Epidermal melanocyte (primary cell): ENCODE data around the gene RAMAC.
A peak's percentile ranks its signal among the peaks of the same experiment; 100 is the strongest.
"Not testable (repeated sequence)": the region's sequence is repeated elsewhere in the genome, so short reads cannot be mapped to it uniquely, and the experiment has no call there.

Experiments
- DNase-seq: peaks from one replicate; pipeline ENCODE4 v3.0.0; 2011; ENCODE audit warnings: low spot score; ENCODE audit not compliant: insufficient read length

The RAMAC gene

GRCh38 chr15:83012636-83013035 lies 26.6 kb downstream of the RAMAC start:
- no peak for DNase-seq

DNA sequence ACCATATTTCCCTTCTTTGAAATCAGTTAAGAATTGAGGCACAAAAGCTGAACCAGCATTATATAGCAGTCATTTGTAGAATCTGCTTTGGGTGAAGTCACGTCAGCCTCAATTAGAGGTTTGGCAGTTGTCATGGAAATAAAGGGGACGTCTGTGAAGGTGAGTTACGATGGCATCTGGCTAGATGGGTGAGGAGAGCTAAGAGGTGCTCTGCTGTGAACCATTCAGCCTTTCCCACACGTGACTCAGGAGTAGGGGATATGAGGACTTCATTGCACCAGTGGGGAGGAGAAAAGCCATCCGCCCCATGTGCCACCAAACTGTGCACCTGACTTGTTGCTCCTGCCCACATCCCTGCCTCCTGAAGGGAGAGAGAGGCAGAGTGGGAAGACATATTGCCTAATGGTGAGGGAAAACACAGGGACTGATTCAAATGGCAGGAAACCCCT lies 28.2 kb downstream of the RAMAC start:
- no peak for DNase-seq

- DNase-seq = no peak
These were observed 29.4 kb downstream of the RAMAC start for GRCh38 chr15:83015361-83015760.

DNA sequence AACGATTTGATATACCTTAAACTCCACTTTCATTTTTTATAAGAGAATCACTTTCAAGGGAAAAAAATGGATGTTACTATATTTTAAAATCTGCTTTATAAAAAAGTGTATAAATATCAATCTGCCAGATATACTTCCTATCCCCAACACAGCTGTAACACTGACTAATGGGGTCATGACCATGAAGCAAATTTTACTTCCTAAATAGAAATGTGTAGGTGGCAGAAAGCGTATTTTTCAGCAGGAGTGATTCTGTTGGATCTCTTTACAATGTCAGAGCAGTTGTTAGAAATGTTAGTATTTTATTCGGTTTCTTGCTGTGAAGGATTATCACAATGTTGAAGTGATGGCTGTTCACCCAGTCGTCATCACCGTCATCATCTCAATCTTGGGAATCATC lies 30.9 kb downstream of the RAMAC start:
- no peak for DNase-seq

DNA sequence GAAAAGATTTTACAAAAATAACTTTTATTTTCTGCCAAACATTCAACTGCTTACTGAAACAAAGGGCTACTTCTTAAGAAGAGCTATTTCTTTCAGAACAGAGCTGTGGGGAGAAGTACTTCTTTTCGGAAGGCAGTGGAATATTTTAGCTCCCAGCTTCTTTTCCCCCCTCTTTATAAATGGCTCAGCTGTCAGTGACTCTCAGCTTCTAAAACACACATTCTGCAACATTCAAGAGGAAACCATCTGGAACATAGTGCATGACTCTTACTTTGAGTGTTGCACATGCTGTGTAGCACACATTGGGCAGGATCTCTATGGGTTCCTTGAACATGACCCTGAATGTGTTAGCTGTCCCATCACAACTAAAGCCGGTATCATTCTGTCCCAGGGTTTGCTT lies 32.4 kb downstream of the RAMAC start:
- DNase-seq = peak; percentile 64

GRCh38 chr15:83030021-83030420 lies 44.0 kb downstream of the RAMAC start:
- no peak for DNase-seq

- DNase-seq = not testable (repeated sequence)
These were observed 45.2 kb downstream of the RAMAC start for GRCh38 chr15:83031234-83031633.

- no peak for DNase-seq
These were observed 50.2 kb downstream of the RAMAC start for GRCh38 chr15:83036253-83036652.

- DNase-seq = no peak
These were observed 53.2 kb downstream of the RAMAC start for GRCh38 chr15:83039206-83039605.
